Heart left ventricle (tissue), 16 donors: ENCODE data around the gene NKD1. TPM values are rescaled to one million over a fixed set of nuclear protein-coding genes. Genes with fewer than 3 reads are reported as not detected.
A peak's percentile ranks its signal among the peaks of the same experiment; 100 is the strongest.

ENCODE experiments used
- ATAC-seq, 4 donors: fragments of 200-7000 bp; cut with Tn5 transposase; one replicate each; pipeline ENCODE4 v1.9.1; 2020 to 2022; ENCODE audit warnings: moderate library complexity in 4 of 4, mild to moderate bottlenecking in 3 of 4, moderate number of reproducible peaks in 1 of 4
- DNase-seq, 5 donors: peaks; one replicate each; pipeline ENCODE4 v3.0.0-alpha.2; 2020
- H3K27ac ChIP-seq, 12 donors: fragments of 200-600 bp; sonication (generic) in 4 of 12; one replicate each; pipeline versions ENCODE4 v1.5.0 to v1.8.0; 2016 to 2022; ENCODE audit warnings: mild to moderate bottlenecking in 2 of 12
- H3K27me3 ChIP-seq, 9 donors: fragments of 200-600 bp; sonication (generic) in 2 of 9; one replicate each; pipeline versions ENCODE4 v1.5.1 to v1.8.0; 2016 to 2022; ENCODE audit warnings: mild to moderate bottlenecking in 3 of 9
- H3K36me3 ChIP-seq, 9 donors: fragments of 200-600 bp; sonication (generic) in 2 of 9; one replicate each; pipeline versions ENCODE4 v1.5.0 to v1.8.0; 2018 to 2022; ENCODE audit warnings: mild to moderate bottlenecking in 2 of 9
- H3K4me1 ChIP-seq, 12 donors: fragments of 200-600 bp; sonication (generic) in 4 of 12; one replicate each; pipeline versions ENCODE4 v1.5.0 to v1.8.0; 2016 to 2022; ENCODE audit warnings: mild to moderate bottlenecking in 3 of 12
- H3K4me3 ChIP-seq, 12 donors: fragments of 200-600 bp; sonication (generic) in 4 of 12; one replicate each; pipeline versions ENCODE4 v1.5.0 to v1.8.0; 2017 to 2022; ENCODE audit warnings: mild to moderate bottlenecking in 9 of 12, moderate library complexity in 4 of 12
- H3K9me3 ChIP-seq, 12 donors: fragments of 200-600 bp; sonication (generic) in 4 of 12; one replicate each; pipeline versions ENCODE4 v1.5.0 to v1.8.0; 2016 to 2022; ENCODE audit warnings: mild to moderate bottlenecking in 1 of 12
- CTCF ChIP-seq, 12 donors: fragments of 200-600 bp; sonication (generic) in 4 of 12; IDR thresholded peaks; one replicate each; pipeline versions ENCODE4 v1.5.0 to v1.8.0; 2018 to 2022; ENCODE audit warnings: antibody characterized with exemption in 12 of 12, mild to moderate bottlenecking in 5 of 12
- POLR2A ChIP-seq, 2 donors: fragments of 450-650 bp; IDR thresholded peaks; one replicate each; pipeline ENCODE4 v1.6.1; 2017; ENCODE audit warnings: antibody characterized with exemption in 2 of 2, mild to moderate bottlenecking in 2 of 2, moderate library complexity in 2 of 2
- WGBS, 4 donors: extraction: QIAGEN DNeasy Blood & Tissue Kit in 2 of 4; methylation state at CpG; one replicate each; pipeline versions ENCODE4 v1.1.5 to v1.1.7; 2013 to 2018; 5-methylcytosine and 5-hydroxymethylcytosine counted together
- intact Hi-C, 10 donors: fragments of 100-400 bp; cut with DNase I; formaldehyde crosslinking; loops; one replicate each; pipeline versions ENCODE4 v1.11.1 to v1.14.2; 2022
- polyA plus RNA-seq, 2 donors: library from polyadenylated mRNA; stranded (reverse); fragments of 200-250 nt; gene quantifications; one replicate each; pipeline ENCODE4 v1.2.3, GENCODE V29; 2013
- total RNA-seq, 9 donors: library from RNA; depleted of rRNA in 2 of 9; stranded (reverse); fragments of >200 nt in 2 of 9; fragmentation: NEBNext Ultra II Directional in 3 of 9; extraction: Animal tissue kit (Norgen Biotek cat#: 25700) in 3 of 9; gene quantifications; one replicate each; pipeline versions ENCODE4 v1.1.0 to v1.2.4, GENCODE V29; 2016 to 2023
- donor health status: ischemic (EF 13 %, LVEDD 7.1; RV severe dilation, severe dysfunction).
- donor health status: healthy with polysubstance abuse.
- donor health status: DM: no; HTN: yes; CAD: no.
- donor health status: DM: no; HTN: no; CAD: no.
- donor health status: ischemic (EF 25% LVEDD 6.9; RV normal size, moderate dysfunction).
- donor health status: ischemic (EF 25% LVEDD 5.7; RV mildly dilated, moderate dysfunction).
- donor health status: healthy.
- donor health status: DM: yes; HTN: yes; CAD: no.
- donor health status: ischemic (EF 35%, LVEDD 5.7; RV mildly dilated, moderate dysfunction).
- donor health status: nonischemic (EF 11% LVEDD 7.7; RV severe dilation, severe dysfunction).
- donor health status: DM: yes; HTN: yes; CAD: no.
- donor health status: PGD.
- donor health status: ischemic (EF 29% LVEDD 5.4; RV normal size, mild dysfunction).
- donor health status: nonischemic (EF 23%, LVEDD 6.1; RV moderate dilation, normal function).

Gene NKD1
- total and polyA plus RNA-seq, 11 donors, result 0.05 to 1.0 (median 0.26) TPM

- Histone ChIP-seq H3K9me3 (peaks cover 0 to 15% (median 7%) of the 10 kb centered on the region in 12 donors), H3K27me3 (peaks cover 0 to 26% (median 3%) of the 10 kb centered on the region in 9 donors), H3K27ac (no peak overlapping the region), H3K36me3 (no peaks in the 10 kb centered on the region), H3K4me3 (no peak overlapping the region), H3K4me1 (no peaks in the 10 kb centered on the region)
- 81 to 86% (median 84%) methylated on average over 9 of the region's 9 CpGs for WGBS, 4 donors
- TF ChIP-seq CTCF (IDR thresholded peaks at IDR 0.05) (no peak), POLR2A (IDR thresholded peaks at IDR 0.05) (no peak)
- DNase-seq, result no peak
- intact Hi-C loops, result no loop called here
- no peak for ATAC-seq
These were observed 26.8 kb upstream of the NKD1 start for GRCh38 chr16:50521246-50521900.

GRCh38 chr16:50522324-50522723 lies 25.9 kb upstream of the NKD1 start:
- Histone ChIP-seq H3K4me3 (no peak overlapping the region), H3K27me3 (peaks cover 0 to 26% (median 3%) of the 10 kb centered on the region in 9 donors), H3K36me3 (no peaks in the 10 kb centered on the region), H3K4me1 (no peaks in the 10 kb centered on the region), H3K9me3 (peaks cover 0 to 6% (median 0%) of the 10 kb centered on the region in 12 donors), H3K27ac (no peak overlapping the region)
- DNase-seq (no peak), ATAC-seq (no peak)
- 48 to 73% (median 65%) methylated on average over 5 of the region's 5 CpGs for WGBS, 4 donors
- intact Hi-C loops, result no loop called here
- TF ChIP-seq POLR2A (IDR thresholded peaks at IDR 0.05) (no peak), CTCF (IDR thresholded peaks at IDR 0.05) (no peak)

GRCh38 chr16:50523710-50524109 lies 24.5 kb upstream of the NKD1 start:
- intact Hi-C loops, result no loop called here
- WGBS, 4 donors, result 85 to 90% (median 88%) methylated on average over 7 of the region's 7 CpGs
- H3K27ac ChIP-seq, result no peak overlapping the region
- H3K4me1 ChIP-seq, result no peaks in the 10 kb centered on the region
- no peak for TF ChIP-seq CTCF (IDR thresholded peaks at IDR 0.05)
- no peak for TF ChIP-seq POLR2A (IDR thresholded peaks at IDR 0.05)
- DNase-seq, result peak in 1 of 5 donors; percentile 7
- no peaks in the 10 kb centered on the region for H3K36me3 ChIP-seq
- peaks cover 0 to 1% (median 0%) of the 10 kb centered on the region in 12 donors for H3K9me3 ChIP-seq
- H3K4me3 ChIP-seq, result no peak overlapping the region
- no peak for ATAC-seq
- H3K27me3 ChIP-seq, result peaks cover 0 to 31% (median 3%) of the 10 kb centered on the region in 9 donors

- DNase-seq (no peak), ATAC-seq (no peak)
- Histone ChIP-seq H3K9me3 (peaks cover 0 to 16% (median 3%) of the 10 kb centered on the region in 12 donors), H3K36me3 (no peaks in the 10 kb centered on the region), H3K27me3 (peaks cover 0 to 31% (median 3%) of the 10 kb centered on the region in 9 donors), H3K27ac (no peak overlapping the region), H3K4me3 (no peak overlapping the region), H3K4me1 (no peaks in the 10 kb centered on the region)
- TF ChIP-seq POLR2A (IDR thresholded peaks at IDR 0.05) (no peak), CTCF (IDR thresholded peaks at IDR 0.05) (no peak)
- intact Hi-C loops, result no loop called here
- 78 to 91% (median 84%) methylated on average over 3 of the region's 3 CpGs for WGBS, 4 donors
These were observed 22.9 kb upstream of the NKD1 start for GRCh38 chr16:50525262-50525661.
